Measurements from ENCODE around the gene HRH3. TPM values are rescaled to one million over a fixed set of nuclear protein-coding genes. Genes with fewer than 3 reads are reported as not detected.

Gene HRH3
- total RNA-seq, 1 experiment from 2014 or later, result not detected

- no TSS peak for BruUV-seq (replicated peaks)
- ChIA-PET POLR2A (no interaction called here), CTCF (interaction anchor here (0.7 to 1.1 kb wide), 2 partner anchors 12 to 25 kb away, joined by 4 read pairs; no protein-coding TSS in a partner anchor)
- H3K4me1 Mint-ChIP-seq (ENCODE audit: insufficient read depth, unreplicated experiment), result no peaks in the 10 kb centered on the region
- TF ChIP-seq CTCF (IDR thresholded peaks at IDR 0.05; ENCODE audit: unreplicated experiment), result no peak
- peaks cover 19% of the 10 kb centered on the region for H3K27me3 Mint-ChIP-seq (ENCODE audit: insufficient read depth, unreplicated experiment)
- H3K27ac Mint-ChIP-seq (ENCODE audit: low read depth, unreplicated experiment), result no peak overlapping the region
- intact Hi-C loops (cut with micrococcal nuclease), result no loop called here
- no peaks in the 10 kb centered on the region for H3K36me3 Mint-ChIP-seq (ENCODE audit: insufficient read depth, unreplicated experiment)
- no peak for DNase-seq (ENCODE audit: unreplicated experiment)
- no peak overlapping the region for H3K4me3 Mint-ChIP-seq (ENCODE audit: unreplicated experiment)
- no peaks in the 10 kb centered on the region for H3K9me3 Mint-ChIP-seq (ENCODE audit: unreplicated experiment)
Measured at GRCh38 chr20:62210496-62210855, 9.6 kb downstream of the HRH3 start.

- intact Hi-C loops (cut with micrococcal nuclease), result no loop called here
- BruUV-seq (replicated peaks), result no TSS peak
- Mint-ChIP-seq H3K27me3 (ENCODE audit: insufficient read depth, unreplicated experiment) (peaks cover 14% of the 10 kb centered on the region), H3K4me3 (ENCODE audit: unreplicated experiment) (no peak overlapping the region), H3K4me1 (ENCODE audit: insufficient read depth, unreplicated experiment) (no peaks in the 10 kb centered on the region), H3K27ac (ENCODE audit: low read depth, unreplicated experiment) (no peak overlapping the region), H3K36me3 (ENCODE audit: insufficient read depth, unreplicated experiment) (no peaks in the 10 kb centered on the region), H3K9me3 (ENCODE audit: unreplicated experiment) (no peaks in the 10 kb centered on the region)
- DNase-seq (ENCODE audit: unreplicated experiment), result no peak
- no peak for TF ChIP-seq CTCF (IDR thresholded peaks at IDR 0.05; ENCODE audit: unreplicated experiment)
- CTCF ChIA-PET, result interaction anchor here (0.6 to 1.1 kb wide), 5 partner anchors 13 to 445 kb away, joined by 3 to 6 read pairs (median 4); no protein-coding TSS in a partner anchor
- POLR2A ChIA-PET, result no interaction called here
Measured at GRCh38 chr20:62209850-62210495, 10.1 kb downstream of the HRH3 start.

- Mint-ChIP-seq H3K9me3 (ENCODE audit: unreplicated experiment) (no peaks in the 10 kb centered on the region), H3K36me3 (ENCODE audit: insufficient read depth, unreplicated experiment) (no peaks in the 10 kb centered on the region), H3K27ac (ENCODE audit: low read depth, unreplicated experiment) (no peak overlapping the region), H3K4me3 (ENCODE audit: unreplicated experiment) (no peak overlapping the region), H3K27me3 (ENCODE audit: insufficient read depth, unreplicated experiment) (peaks cover 5% of the 10 kb centered on the region), H3K4me1 (ENCODE audit: insufficient read depth, unreplicated experiment) (no peaks in the 10 kb centered on the region)
- TF ChIP-seq CTCF (IDR thresholded peaks at IDR 0.05; ENCODE audit: unreplicated experiment), result peak; percentile 9
- DNase-seq (ENCODE audit: unreplicated experiment), result peak; percentile 42
- intact Hi-C loops (cut with micrococcal nuclease), result no loop called here
- POLR2A ChIA-PET, result no interaction called here
- BruUV-seq (replicated peaks), result no TSS peak
- CTCF ChIA-PET, result interaction anchor here (0.6 to 1.0 kb wide), 4 partner anchors 13 to 446 kb away, joined by 3 to 6 read pairs (median 4); no protein-coding TSS in a partner anchor
Measured at GRCh38 chr20:62208795-62209755, 11.0 kb downstream of the HRH3 start.

GRCh38 chr20:62208061-62208794, 11.8 kb downstream of the HRH3 start:
- Mint-ChIP-seq H3K9me3 (ENCODE audit: unreplicated experiment) (no peaks in the 10 kb centered on the region), H3K36me3 (ENCODE audit: insufficient read depth, unreplicated experiment) (peaks cover 7% of the 10 kb centered on the region), H3K27me3 (ENCODE audit: insufficient read depth, unreplicated experiment) (no peaks in the 10 kb centered on the region), H3K4me3 (ENCODE audit: unreplicated experiment) (no peak overlapping the region), H3K4me1 (ENCODE audit: insufficient read depth, unreplicated experiment) (no peaks in the 10 kb centered on the region), H3K27ac (ENCODE audit: low read depth, unreplicated experiment) (no peak overlapping the region)
- no peak for DNase-seq (ENCODE audit: unreplicated experiment)
- no peak for TF ChIP-seq CTCF (IDR thresholded peaks at IDR 0.05; ENCODE audit: unreplicated experiment)
- intact Hi-C loops (cut with micrococcal nuclease), result no loop called here
- POLR2A ChIA-PET, result no interaction called here
- BruUV-seq (replicated peaks), result no TSS peak
- CTCF ChIA-PET, result interaction anchor here (1.0 kb wide), 1 partner anchor 15 kb away, joined by 3 read pairs; no protein-coding TSS in a partner anchor
